HG02970 (cell line): ENCODE results near the gene MAF.

Experiments used
- ATAC-seq: cut with Tn5 transposase; IDR thresholded peaks from one replicate; pipeline ENCODE4 v1.9.1; 2021; ENCODE audit warnings: mild to moderate bottlenecking, moderate library complexity, moderate number of reproducible peaks; ENCODE audit not compliant: unreplicated experiment, low FRiP score

MAF gene

DNA sequence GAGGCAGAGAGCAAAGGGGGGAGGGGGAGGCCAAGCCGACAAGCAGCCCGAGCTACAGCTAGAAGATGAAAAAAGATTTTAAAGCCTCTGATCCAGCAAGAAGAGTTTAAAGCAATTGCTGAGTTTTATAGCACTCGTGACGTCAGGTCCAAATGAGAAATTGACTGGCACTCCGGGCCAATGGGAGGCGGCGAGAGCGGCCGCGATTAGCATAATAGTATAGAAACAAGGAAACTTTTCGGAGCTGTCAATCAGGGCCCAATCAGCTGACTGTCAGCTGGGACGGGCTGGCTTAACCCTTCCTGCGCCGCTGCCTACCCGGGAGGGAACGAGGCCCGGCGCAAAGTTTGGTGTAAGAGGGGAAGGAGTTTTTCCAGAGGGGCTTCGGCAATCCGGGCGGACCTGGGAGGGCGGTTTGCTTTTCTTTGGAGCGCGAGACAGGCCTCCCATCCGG is at the start of gene MAF:
Gene MAF, minus strand, starts transcription at position 100 of the 454 bp plus-strand sequence. CDS start 835 bp downstream, outside the sequence.
- ATAC-seq = no peak

DNA sequence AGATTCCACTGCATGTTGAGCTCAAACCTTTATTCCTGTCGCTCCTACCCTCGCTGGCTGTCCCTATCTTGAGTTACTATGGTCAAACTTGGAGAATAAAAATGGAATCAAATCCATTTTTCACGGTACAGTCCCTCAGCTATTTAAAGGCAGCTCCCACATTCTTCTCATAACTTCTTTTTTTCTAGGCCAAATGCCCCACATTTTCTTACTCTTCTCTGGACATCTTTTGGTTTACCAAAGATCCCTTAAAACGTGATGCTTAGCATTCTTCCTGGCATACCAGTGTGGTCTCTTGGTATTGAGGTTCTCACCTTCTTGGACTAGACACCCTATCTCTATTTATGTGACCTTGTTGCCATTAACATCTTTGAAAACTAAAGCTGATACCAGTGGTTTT is 48.3 kb upstream of the MAF start:
- ATAC-seq = no peak

DNA sequence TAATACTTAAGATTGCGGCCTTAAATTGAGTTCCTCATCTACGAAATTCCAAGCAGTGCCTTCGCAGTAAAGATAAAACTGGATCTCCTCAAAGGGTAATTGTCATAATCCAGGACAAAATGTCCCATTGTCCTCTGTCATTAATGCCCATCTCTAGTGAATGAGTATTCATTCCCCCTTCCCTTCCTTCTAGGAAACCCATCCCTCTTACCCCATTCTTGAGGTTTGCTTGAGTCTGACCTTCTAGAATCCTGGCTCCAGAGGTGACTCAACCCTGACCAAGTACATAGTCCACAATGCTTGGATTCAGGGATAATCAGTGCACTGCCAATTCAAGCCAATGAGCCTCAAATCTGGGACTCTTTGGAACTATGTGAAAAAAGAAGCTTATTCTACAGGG is 47.0 kb upstream of the MAF start:
- no peak for ATAC-seq

DNA sequence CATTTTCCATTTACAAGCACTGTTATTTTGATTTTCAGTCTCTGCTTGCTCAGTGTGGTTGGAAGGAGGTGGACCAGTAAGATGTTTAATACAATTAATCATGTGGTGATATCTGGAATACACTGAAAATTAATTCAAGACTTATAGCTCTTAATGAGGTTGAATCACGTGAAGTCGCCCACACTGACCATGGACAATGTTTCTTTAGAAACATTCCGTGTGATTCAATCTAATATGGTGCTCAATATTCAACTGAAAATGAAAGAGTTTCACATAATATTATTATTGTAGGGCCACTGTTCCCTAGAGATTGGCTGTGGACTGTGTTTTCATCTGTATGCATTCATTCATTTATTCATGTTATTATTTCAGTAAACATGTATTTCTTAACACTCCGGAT is 45.2 kb upstream of the MAF start:
- ATAC-seq = no peak

DNA sequence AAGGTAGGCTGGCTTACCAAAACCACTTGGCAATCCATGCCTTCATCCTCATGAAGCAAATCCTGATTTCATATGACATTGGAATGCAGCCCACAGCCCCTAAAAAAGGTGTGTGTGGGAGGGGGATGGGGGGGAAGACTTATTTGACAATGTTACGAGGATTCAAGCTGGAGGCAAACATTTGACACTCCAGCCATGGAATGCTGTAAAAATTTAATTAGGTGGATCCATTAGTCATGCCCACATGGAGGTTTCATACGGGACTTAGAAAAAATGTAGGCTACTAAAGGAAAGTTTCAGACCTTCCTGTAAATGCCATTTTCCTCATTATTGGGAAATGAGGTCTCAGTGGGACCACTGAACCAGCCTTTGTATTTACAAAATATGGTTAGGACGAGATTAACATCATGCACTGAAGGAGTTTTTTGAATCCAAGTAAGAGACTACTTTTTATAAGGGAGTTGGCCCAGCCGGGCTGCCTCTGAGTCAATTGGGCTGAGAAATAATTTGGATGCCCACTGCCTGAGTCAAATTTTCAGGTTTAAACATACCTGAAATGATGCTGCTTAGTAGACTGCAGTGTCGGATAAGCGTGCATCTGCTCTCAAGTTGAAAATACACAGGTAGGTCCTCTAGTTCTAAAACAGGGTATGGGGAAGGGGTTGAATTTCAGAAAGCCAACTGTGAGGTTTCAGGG is 44.6 kb upstream of the MAF start:
- ATAC-seq = no peak

DNA sequence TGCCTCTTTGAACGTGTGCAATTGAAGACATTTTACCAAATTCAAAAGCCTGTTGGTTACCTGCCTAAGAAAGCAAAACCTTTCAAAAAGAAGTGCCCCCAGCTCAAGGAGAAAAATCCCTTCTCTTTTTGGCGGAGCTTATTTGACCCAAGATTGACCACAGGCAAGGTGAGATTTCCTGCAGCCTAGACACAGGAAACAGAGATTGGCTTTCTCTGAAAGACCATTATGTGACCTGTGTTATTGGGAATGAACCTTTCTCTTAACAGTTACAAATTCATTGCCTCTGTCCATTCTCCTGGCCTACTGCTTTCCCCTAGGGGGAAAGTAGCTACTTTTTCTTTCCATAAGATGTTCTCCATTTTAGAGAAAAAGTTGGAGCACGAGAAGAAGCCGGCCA is 42.1 kb upstream of the MAF start:
- no peak for ATAC-seq

DNA sequence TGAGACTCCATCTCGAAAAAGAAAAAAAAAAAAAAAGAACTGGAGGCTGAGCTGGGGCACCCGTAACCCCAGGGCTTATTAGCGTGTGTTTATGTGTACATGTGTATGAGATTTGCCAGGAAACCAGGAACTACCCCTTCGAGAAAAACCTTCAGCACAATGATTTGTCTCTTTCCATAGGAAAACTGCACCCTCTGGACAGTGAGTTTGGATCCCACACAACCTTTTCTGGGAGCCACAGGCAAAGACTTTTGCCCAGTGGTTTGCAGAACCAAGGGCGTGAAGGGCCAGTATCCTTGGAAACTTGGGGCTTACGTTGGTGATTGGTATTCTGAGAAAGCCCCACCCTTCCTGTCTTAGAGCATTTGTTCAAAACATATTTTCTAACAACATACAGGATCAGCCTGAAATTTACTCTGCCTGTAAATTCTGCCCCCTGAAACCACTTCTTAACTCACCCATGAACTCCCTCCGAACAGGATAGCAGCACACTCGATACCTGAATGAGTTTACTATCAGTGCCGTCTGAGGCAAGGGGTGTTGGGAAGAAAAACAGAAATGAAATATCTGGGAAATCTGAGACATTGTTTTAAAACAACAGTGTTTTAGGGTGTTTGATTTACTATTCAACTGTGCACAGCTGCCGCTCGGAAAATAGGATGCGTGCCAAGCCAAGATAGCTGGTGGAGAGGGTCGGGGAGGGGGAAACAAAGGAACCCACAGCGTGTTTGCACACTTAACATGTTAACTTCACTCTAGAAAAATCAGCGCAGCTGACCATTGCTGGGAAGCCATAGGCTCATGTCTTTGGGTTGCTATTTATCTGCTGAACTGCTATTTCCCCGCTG is 40.2 kb upstream of the MAF start:
- ATAC-seq = no peak

DNA sequence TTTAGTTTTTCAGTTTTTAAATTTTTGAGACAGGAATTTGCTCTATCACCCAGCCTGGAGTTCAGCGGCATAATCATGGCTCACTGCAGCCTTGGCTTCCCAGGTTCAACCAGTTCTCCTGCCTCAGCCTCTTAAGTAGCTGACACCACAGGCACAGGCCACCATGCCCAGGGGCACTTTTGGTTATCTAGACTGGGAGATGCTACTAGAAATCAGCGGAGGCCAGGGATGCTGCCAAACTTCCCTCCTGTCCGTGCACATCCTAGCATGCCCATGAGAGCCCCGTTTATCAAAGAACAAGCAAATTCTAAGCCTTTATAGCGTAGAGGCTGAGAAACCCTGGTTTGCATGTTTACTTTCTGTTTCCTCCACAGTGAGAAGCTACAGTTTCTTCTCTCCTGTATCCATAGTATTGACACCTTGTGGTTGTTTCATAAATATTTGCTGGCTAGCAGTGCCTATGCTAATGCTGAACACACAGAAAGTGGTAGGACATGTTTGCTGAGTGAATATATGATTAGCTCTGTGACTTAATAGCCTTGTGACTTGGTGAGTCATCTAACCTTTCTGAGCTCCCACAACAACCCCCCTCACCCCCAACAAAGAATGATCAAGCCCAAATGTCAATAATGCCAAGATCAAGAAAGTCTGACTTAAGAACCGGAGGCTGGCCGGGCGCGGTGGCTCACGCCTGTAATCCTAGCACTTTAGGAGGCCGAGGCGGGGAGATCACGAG is 39.2 kb upstream of the MAF start:
- ATAC-seq = no peak

DNA sequence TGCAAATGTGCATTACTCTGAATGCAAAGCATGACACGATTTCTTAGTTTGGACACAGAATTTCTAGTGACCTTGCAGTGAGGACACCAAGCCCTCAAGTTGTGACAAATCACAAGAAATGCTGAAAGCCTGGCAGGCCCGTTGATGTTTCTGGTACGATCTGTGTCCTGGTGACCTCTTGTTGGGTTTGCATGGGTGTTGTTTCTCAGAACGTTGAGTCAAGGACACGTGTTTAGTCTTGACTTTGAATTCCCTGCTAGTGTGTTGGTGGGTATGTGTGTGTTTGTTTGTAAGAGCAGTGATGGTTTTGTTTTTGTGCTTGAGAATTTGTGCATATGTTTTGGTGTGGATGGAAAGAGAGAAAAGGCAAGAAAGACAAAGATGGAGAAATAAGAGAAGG is 37.8 kb upstream of the MAF start:
- no peak for ATAC-seq

DNA sequence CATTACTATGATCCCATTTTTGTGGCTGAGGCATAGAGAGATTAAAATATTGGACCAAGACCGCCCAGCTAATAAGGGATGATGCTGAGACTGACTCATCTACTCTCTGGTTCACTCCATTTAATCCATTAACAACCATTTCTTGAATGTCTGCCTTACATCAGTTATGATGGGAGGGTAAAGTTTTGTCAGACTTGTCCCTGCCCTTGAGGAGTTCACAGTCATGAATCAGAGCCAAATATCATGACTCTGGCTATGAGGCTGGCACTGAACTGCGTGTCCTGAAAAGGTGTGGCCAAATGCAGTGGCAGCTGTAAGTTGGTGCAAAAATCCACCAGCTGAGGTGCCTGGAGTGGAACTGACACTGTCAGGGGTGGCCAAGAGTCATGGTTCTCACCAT is 35.0 kb upstream of the MAF start:
- no peak for ATAC-seq

DNA sequence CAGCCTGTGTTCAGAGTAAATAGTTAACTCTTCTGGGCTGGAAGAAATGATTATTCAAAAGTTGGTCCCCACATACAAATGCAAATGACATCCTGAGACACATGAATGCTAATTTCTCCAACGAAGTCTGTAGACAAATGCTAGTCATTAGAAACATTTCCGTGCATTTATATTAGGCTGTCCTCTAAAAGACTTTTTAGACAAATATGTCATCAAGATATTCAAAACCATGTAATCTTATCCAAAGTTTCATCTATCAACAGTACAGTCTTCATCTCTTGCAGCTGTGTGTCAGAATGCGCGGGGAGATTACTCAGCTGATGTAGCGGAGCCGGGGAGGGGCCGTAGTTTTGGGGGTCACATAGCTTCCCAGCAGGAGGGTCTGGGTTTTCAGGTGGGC is 33.8 kb upstream of the MAF start:
- ATAC-seq = no peak

DNA sequence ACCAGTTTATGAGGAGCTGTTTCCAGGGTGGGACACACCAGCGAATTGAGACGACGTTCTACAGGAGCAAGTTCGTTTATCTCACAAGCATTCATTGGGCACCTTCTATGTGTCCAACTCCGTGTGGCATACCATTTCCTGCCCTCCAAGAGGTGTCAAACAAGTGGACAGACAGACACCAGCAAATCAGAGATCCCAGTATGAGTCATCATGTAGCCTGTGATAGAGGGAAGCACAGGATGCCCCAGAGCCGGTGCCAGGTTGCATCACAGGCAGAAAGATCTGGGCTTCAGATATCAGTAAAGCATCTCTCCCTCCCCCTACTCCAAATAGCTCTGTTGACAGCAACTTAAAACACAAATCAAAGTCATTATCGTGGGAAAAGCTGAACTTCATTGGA is 31.8 kb upstream of the MAF start:
- no peak for ATAC-seq

DNA sequence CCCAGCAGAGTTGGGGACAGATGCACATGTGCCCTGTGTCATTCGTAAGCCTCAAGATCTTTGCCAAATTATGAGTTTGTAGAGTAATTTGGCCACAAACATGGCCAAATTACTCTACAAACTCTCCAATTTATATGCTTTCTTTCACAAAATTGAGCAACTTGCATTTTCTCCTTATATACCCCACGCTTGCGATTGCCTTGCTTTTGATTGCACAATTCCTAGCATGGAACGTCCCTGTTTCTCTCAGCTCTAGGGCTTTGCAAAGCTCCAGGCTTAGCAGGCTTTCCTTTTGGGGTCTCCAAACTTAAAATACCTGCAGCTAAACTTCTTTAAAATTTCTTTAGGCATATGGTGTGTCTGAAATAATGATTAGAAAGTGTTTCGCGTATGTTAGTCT is 28.5 kb upstream of the MAF start:
- ATAC-seq = no peak

DNA sequence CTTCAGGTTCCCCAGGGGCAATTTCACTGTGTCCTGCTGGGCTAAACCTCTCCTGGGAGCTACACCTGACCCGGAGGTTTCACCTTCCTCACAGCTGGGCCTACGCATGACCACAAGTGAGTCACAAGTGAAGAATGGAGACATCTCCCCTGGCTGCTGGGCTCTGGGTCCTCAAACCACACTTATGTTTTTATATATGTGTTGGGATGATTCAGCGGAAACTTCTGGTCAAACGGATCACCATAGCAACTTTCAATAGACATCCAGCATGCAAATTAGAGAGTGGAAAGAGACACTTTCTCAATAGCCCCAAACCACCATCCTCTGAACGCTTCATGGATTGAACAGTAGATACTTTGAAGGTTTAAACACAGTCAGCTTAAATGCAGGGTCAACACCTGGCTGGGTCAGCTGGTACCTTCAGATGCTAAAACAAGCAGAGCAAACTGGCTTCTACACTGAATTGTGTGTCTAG is 28.0 kb upstream of the MAF start:
- ATAC-seq = peak; percentile 84

DNA sequence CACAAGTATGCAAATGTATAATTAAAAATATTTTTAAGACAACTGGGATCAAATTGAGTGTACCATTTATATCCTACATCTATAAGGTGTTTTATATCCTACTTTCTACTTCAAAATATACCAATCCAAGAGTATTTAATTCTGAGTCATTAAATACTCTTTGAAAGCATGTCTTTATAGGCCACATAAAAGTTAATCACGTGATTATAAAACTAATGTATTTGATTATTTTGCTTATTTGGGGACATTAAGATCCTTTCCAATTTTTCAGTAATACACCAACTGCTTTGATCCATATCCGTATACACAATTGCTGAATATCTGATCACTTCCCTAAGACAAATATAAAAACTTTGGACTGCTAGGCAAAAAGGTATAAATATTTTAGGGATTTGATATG is 26.6 kb upstream of the MAF start:
- ATAC-seq = no peak

DNA sequence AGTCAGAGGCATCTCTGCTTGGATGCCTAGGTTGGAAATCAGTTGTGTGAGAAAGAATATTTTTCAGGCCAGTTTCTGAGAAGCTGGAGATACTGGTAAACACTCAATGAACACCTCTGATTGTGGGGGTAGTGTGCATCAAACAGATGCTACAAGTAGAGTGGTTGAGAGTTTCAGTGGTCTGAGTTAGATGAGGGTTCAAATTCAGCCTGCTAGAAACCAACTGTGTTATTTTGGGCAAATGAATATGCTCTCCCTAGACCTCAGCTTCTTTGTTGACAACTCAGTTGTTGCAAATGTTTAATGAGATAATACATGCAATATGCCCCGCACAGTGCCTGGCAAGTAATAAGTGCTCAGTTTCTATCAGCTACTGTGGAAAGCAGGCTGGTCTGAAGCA is 25.2 kb upstream of the MAF start:
- ATAC-seq = no peak

DNA sequence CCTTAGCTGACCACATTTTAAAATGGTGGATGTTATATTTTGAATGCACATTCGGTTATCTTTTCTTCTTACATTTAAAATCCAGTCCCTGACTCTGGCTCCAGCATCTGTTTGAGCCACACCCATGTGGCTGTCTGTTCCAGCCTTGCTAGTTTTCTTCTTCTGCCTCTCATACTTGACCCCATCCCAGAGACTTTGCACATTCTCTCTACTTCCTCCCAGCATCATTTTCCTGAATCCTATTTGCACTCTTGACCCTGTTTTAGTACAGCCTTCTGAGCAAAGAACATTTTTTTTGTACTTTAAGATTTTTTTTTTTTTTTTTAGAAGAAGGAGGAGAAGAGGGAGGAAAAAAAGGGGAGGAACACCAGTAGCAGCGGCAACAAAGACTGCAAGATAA is 23.3 kb upstream of the MAF start:
- no peak for ATAC-seq

DNA sequence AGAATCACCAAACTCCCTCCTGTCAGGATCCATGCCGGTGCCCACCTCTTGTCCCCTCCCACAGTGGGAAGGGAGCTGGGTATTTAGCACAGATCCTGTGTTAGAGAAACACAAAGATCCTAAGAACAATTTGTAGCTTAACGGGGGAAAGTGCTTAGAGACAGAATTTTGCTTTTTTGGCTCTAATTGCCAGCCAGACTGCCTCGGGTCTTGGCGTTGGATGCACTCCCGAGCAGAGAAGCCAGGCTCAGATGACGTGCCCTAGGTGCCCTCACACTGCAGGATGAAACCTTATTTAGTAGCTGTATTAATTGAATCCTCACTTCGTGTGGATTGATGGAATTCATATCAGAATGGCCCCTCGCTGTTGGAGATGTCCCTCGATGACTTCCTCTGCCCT is 22.5 kb upstream of the MAF start:
- no peak for ATAC-seq

DNA sequence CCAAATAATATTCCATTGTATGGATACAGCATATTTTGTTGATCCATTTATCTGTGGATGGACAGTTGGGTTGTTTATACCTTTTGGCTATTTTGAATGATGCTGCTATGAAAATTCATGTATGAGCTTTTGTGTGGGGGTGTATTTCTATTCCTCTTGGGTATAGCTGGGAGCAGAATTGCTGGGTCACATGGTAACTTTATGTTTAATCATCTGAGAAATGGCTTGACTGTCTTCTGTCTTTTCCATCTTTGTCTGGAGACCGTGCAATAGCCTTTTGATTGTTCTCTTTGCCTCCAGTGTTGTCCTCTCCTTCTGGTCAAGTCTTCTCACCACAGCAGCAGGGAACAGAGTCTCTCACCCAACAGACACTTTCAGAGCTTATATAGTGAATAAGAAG is 20.5 kb upstream of the MAF start:
- no peak for ATAC-seq

DNA sequence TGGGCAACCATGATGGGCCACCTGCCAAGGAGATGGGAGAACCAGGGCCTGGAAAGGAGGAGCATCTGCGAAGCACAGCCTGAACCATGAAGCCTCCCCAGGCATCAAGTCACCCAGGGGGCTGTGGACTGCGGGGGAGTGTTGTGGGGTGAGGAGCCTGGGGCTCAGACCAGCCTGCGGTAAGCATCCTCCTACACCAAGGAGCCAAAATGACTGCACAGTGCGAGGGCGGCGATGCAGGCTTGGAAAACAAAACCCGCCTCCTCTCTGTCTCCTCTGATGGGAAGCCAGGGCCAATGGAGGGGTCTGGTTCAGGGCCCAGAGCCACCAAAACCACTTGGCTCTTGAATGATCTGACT is 18.1 kb upstream of the MAF start:
- ATAC-seq = no peak

DNA sequence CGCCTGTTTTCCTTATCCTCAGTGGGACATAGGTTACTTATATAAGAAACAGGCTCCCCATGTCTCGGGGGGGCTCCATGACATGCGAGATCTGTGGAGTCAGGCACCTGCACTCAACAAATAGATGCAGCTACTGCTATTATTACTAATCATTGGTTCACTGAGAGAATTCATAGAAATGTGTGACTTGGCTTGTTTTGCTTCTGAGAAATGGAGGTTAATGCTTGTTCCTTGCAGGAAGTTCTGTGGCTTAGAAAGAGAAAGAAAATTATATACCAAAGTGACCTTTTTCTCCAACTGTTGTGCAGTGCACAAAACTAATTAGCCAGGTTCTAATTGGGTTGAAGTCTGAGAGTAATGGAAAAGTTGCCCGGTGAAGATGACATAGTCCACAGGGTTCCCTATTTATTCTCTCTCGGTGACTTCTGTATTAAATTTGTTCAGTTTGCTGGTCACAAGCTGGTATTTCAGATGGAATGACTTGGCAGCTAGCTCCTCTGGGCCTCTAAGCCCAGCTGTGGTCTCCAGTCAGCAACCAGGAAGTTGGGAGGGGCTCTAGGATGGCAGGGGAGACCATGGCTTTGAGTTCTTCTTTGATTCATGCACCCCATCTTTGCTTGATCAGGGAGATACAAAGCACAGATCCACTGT is 17.6 kb upstream of the MAF start:
- ATAC-seq = no peak
